H1 (cell line): ENCODE results near the gene MPRIP. TPM values are rescaled to one million over a fixed set of nuclear protein-coding genes. Genes with fewer than 3 reads are reported as not detected.

ENCODE experiments used
- CTCF ChIA-PET: fragments of 300-600 bp; sonication (Branson Sonifier 250); formaldehyde crosslinking; loops from one replicate; lab custom pipeline; 2021; ENCODE audit not compliant: partially characterized antibody; lab: Charles Lee
- POLR2A ChIA-PET: fragments of 300-600 bp; sonication (Branson Sonifier 250); formaldehyde crosslinking; loops from one replicate; lab custom pipeline; 2021; ENCODE audit warnings: inconsistent platforms; ENCODE audit not compliant: partially characterized antibody; lab: Charles Lee
- DNase-seq, 2 experiments: peaks; one replicate each; pipeline versions ENCODE4 v3.0.0 to v3.0.0-alpha.2; 2010 to 2022; ENCODE audit warnings: low spot score in 2 of 2, low read depth in 1 of 2, mixed read lengths in 1 of 2
- FAIRE-seq: peaks from 2 replicates; lab custom pipeline; 2011; peaks lifted over from hg19 to GRCh38; lab: Jason Lieb, UNC
- H2AFZ ChIP-seq: 2 replicates; pipeline ENCODE4 v1.8.1; 2012; ENCODE audit warnings: low read length, inconsistent platforms
- H2AK5ac ChIP-seq: 2 replicates; pipeline ENCODE4 v1.6.1; 2013; ENCODE audit warnings: low read depth, low read length
- H2BK120ac ChIP-seq: replicated peaks from 2 replicates; pipeline ENCODE3; 2013; ENCODE audit warnings: low read depth, low read length, inconsistent platforms
- H2BK12ac ChIP-seq: 2 replicates; pipeline ENCODE4 v1.6.1; 2013; ENCODE audit warnings: low read depth, low read length
- H2BK15ac ChIP-seq: 2 replicates; pipeline ENCODE4 v1.6.1; 2013; ENCODE audit warnings: low read length
- H2BK20ac ChIP-seq: 2 replicates; pipeline ENCODE4 v1.6.1; 2013; ENCODE audit warnings: low read length
- H2BK5ac ChIP-seq: 2 replicates; pipeline ENCODE4 v1.6.1; 2013; ENCODE audit warnings: low read depth, low read length
- H3K14ac ChIP-seq: 2 replicates; pipeline ENCODE4 v1.6.1; 2013; ENCODE audit warnings: inconsistent platforms; ENCODE audit not compliant: insufficient read length
- H3K18ac ChIP-seq: 2 replicates; pipeline ENCODE4 v1.6.1; 2013; ENCODE audit warnings: low read length; ENCODE audit errors: extremely low read depth
- H3K23ac ChIP-seq: 2 replicates; pipeline ENCODE4 v1.6.1; 2013; ENCODE audit warnings: inconsistent platforms; ENCODE audit not compliant: insufficient read length
- H3K23me2 ChIP-seq: 2 replicates; pipeline ENCODE4 v1.6.1; 2013; ENCODE audit warnings: low read depth, low read length
- H3K27ac ChIP-seq: 2 replicates; pipeline ENCODE4 v1.6.1; 2011; ENCODE audit warnings: low read depth, low read length, inconsistent platforms
- H3K27me3 ChIP-seq, 4 experiments: replicated peaks in 1 of 4; 1 replicate in 1 of 4; 2 replicates in 3 of 4; pipeline versions ENCODE4 v1.6.1 to v1.8.1; 2011 to 2013; ENCODE audit warnings: low read length in 3 of 4, mild to moderate bottlenecking in 3 of 4, inconsistent platforms in 2 of 4, mixed read lengths in 2 of 4, moderate library complexity in 1 of 4; ENCODE audit not compliant: control insufficient read depth in 3 of 4, insufficient read depth in 3 of 4; ENCODE audit errors: extremely low read depth in 1 of 4
- H3K36me3 ChIP-seq, 4 experiments: 2 replicates each; pipeline versions ENCODE4 v1.6.1 to v1.8.1; 2011 to 2013; ENCODE audit warnings: mild to moderate bottlenecking in 4 of 4, low read length in 3 of 4, moderate library complexity in 2 of 4, control low read depth in 1 of 4, inconsistent platforms in 1 of 4; ENCODE audit not compliant: insufficient read depth in 4 of 4, control insufficient read depth in 2 of 4
- H3K4ac ChIP-seq: replicated peaks from 2 replicates; pipeline ENCODE3; 2013; ENCODE audit warnings: low read length, low read depth, mixed read lengths, inconsistent platforms; ENCODE audit not compliant: insufficient read length
- H3K4me1 ChIP-seq, 4 experiments: replicated peaks in 1 of 4; 1 replicate in 1 of 4; 2 replicates in 3 of 4; pipeline versions ENCODE4 v1.6.1 to v1.8.1; 2011 to 2013; ENCODE audit warnings: low read length in 3 of 4, inconsistent platforms in 2 of 4, mixed read lengths in 1 of 4; ENCODE audit not compliant: insufficient read depth in 4 of 4, control insufficient read depth in 3 of 4
- H3K4me2 ChIP-seq, 2 experiments: 2 replicates each; pipeline versions ENCODE4 v1.6.1 to v1.8.1; 2011 to 2013; ENCODE audit warnings: low read depth in 2 of 2, low read length in 2 of 2, control low read depth in 1 of 2, inconsistent platforms in 1 of 2, mild to moderate bottlenecking in 1 of 2; ENCODE audit not compliant: insufficient read depth in 1 of 2
- H3K4me3 ChIP-seq, 4 experiments: fragments of 200-600, 300-600 bp in 1 of 4; sonication (generic), shearing (Covaris generic), sonication (Bioruptor Twin) in 1 of 4; 2 replicates each; pipeline versions ENCODE4 v1.5.1 to v1.8.1; 2011 to 2016; ENCODE audit warnings: low read length in 4 of 4, low read depth in 3 of 4, control low read depth in 2 of 4, inconsistent platforms in 2 of 4, mild to moderate bottlenecking in 2 of 4, mixed read lengths in 1 of 4, moderate library complexity in 1 of 4; ENCODE audit not compliant: insufficient read depth in 2 of 4; ENCODE audit errors: extremely low read depth in 1 of 4
- H3K56ac ChIP-seq: replicated peaks from 2 replicates; pipeline ENCODE3; 2013; ENCODE audit warnings: low read depth, mild to moderate bottlenecking, mixed read lengths, low read length, inconsistent platforms; ENCODE audit not compliant: insufficient read length
- H3K79me1 ChIP-seq: 2 replicates; pipeline ENCODE4 v1.6.1; 2013; ENCODE audit warnings: low read depth, low read length, control low read depth
- H3K79me2 ChIP-seq, 2 experiments: 2 replicates each; pipeline versions ENCODE4 v1.6.1 to v1.8.1; 2012 to 2013; ENCODE audit warnings: low read length in 2 of 2, mild to moderate bottlenecking in 2 of 2, inconsistent platforms in 1 of 2; ENCODE audit not compliant: insufficient read depth in 2 of 2, control insufficient read depth in 1 of 2
- H3K9ac ChIP-seq, 4 experiments: replicated peaks in 1 of 4; 1 replicate in 1 of 4; 2 replicates in 3 of 4; pipeline versions ENCODE4 v1.6.1 to v1.8.1; 2011 to 2013; ENCODE audit warnings: low read depth in 3 of 4, low read length in 3 of 4, control low read depth in 2 of 4, mild to moderate bottlenecking in 2 of 4, moderate library complexity in 2 of 4, inconsistent platforms in 1 of 4; ENCODE audit errors: extremely low read depth in 1 of 4
- H3K9me3 ChIP-seq, 2 experiments: 2 replicates each; pipeline versions ENCODE4 v1.6.1 to v1.8.1; 2012 to 2013; ENCODE audit warnings: mild to moderate bottlenecking in 2 of 2, moderate library complexity in 2 of 2, control low read depth in 1 of 2, inconsistent platforms in 1 of 2, low read depth in 1 of 2, low read length in 1 of 2, mixed read lengths in 1 of 2; ENCODE audit not compliant: insufficient read depth in 2 of 2
- H4K20me1 ChIP-seq, 2 experiments: replicated peaks in 1 of 2; 2 replicates each; pipeline versions ENCODE3 to v1.8.1; 2011 to 2013; ENCODE audit warnings: inconsistent platforms in 2 of 2, low read length in 2 of 2, mild to moderate bottlenecking in 1 of 2; ENCODE audit not compliant: insufficient read depth in 2 of 2, control insufficient read depth in 1 of 2
- H4K5ac ChIP-seq: 2 replicates; pipeline ENCODE4 v1.6.1; 2013; ENCODE audit warnings: low read length, low read depth, mixed read lengths, inconsistent platforms; ENCODE audit not compliant: insufficient read length
- H4K8ac ChIP-seq: 2 replicates; pipeline ENCODE4 v1.8.0; 2013; ENCODE audit warnings: mild to moderate bottlenecking, moderate library complexity, low read length, inconsistent platforms; ENCODE audit not compliant: insufficient read depth; ENCODE audit errors: extremely low read depth
- H4K91ac ChIP-seq: replicated peaks from 2 replicates; pipeline ENCODE3; 2013; ENCODE audit warnings: low read length, mixed read lengths, inconsistent platforms; ENCODE audit not compliant: insufficient read length
- WGBS, 2 experiments: shearing (Covaris generic) in 1 of 2; methylation state at CpG; one replicate each; pipeline versions ENCODE4 v1.1.6 to v1.1.7; 2013 to 2015; ENCODE audit warnings: low lambda C conversion rate in 2 of 2, mixed read lengths in 2 of 2, inconsistent platforms in 1 of 2, low coverage in 1 of 2, missing lambda C conversion rate in 1 of 2; ENCODE audit not compliant: insufficient replicate concordance in 2 of 2, insufficient coverage in 1 of 2, insufficient read length in 1 of 2; ENCODE audit errors: extremely low coverage in 1 of 2, missing lambda C conversion rate in 1 of 2; 5-methylcytosine and 5-hydroxymethylcytosine counted together
- polyA plus RNA-seq, 7 experiments: library from polyadenylated mRNA; depleted of rRNA in 3 of 7; stranded (reverse) in 5 of 7; unstranded in 2 of 7; fragments of >200 nt in 5 of 7; fragments of 200-250 nt in 2 of 7; gene quantifications; 1 replicate in 5 of 7; 2 replicates in 1 of 7; 4 replicates in 1 of 7; pipeline versions ENCODE4 v1.2.1 to v1.2.3, GENCODE V29; 2011 to 2013; ENCODE audit warnings: missing spikeins in 2 of 7, mixed read lengths in 2 of 7
- total RNA-seq: library from RNA; stranded (reverse); fragmentation: NEBNext Ultra II Directional; extraction: Animal tissue kit (Norgen Biotek cat#: 25700); gene quantifications from 2 replicates; pipeline ENCODE4 v1.2.1, GENCODE V29; 2021

Gene MPRIP
- total and polyA plus RNA-seq, 2 of the 8 experiments (the other 6 are each of a cell fraction or from before 2014, with no cell fraction given), result 48.6 to 146 TPM

GRCh38 chr17:17019430-17019762, 22.9 kb upstream of the MPRIP start:
- Histone ChIP-seq H4K8ac (no peak overlapping the region), H3K23me2 (no peaks in the 10 kb centered on the region), H2AK5ac (no peak overlapping the region), H3K36me3 (no peaks in the 10 kb centered on the region), H3K4me2 (no peak overlapping the region), H3K4me1 (no peaks in the 10 kb centered on the region; a peak in 3 of 7 replicates), H2BK5ac (0 out of 2 replicates have a peak overlapping the region, but pooled peaks have one; percentile 21), H3K56ac (no peak overlapping the region), H2BK15ac (no peak overlapping the region), H3K4ac (no peak overlapping the region), H4K20me1 (no peaks in the 10 kb centered on the region), H2AFZ (no peak overlapping the region), H2BK120ac (no peak overlapping the region), H4K5ac (no peak overlapping the region), H3K9me3 (no peaks in the 10 kb centered on the region), H3K27me3 (no peaks in the 10 kb centered on the region), H4K91ac (no peak overlapping the region), H3K79me1 (no peaks in the 10 kb centered on the region), H3K27ac (no peak overlapping the region), H3K9ac (no peak overlapping the region), H3K79me2 (no peaks in the 10 kb centered on the region), H3K18ac (no peak overlapping the region; the same call in 1 of the 2 replicates), H2BK12ac (no peak overlapping the region), H2BK20ac (no peak overlapping the region), H3K23ac (no peak overlapping the region), H3K14ac (no peak overlapping the region), H3K4me3 (no peak overlapping the region)
- CTCF ChIA-PET, result interaction anchor here (0.8 to 1.5 kb wide), 4 partner anchors 10 to 27 kb away, joined by 3 to 5 read pairs (median 4); no protein-coding TSS in a partner anchor
- 77% methylated on average over 5 of the region's 5 CpGs; no CpG with 5 or more reads in 1 of the 2 experiments for WGBS, 2 experiments
- no peak for FAIRE-seq
- DNase-seq, result no peak
- POLR2A ChIA-PET, result interaction anchor here (1.1 kb wide), 1 partner anchor 20 kb away, joined by 3 read pairs; no protein-coding TSS in a partner anchor
